GM15510 (cell line): ENCODE data around the gene MAD2L1.

Source experiments
- POLR2A ChIP-seq: IDR thresholded peaks from 3 replicates; pipeline ENCODE4 v1.6.1; 2011; ENCODE audit warnings: borderline replicate concordance; ENCODE audit not compliant: insufficient read length; ENCODE audit errors: extremely low read depth

The MAD2L1 gene

DNA sequence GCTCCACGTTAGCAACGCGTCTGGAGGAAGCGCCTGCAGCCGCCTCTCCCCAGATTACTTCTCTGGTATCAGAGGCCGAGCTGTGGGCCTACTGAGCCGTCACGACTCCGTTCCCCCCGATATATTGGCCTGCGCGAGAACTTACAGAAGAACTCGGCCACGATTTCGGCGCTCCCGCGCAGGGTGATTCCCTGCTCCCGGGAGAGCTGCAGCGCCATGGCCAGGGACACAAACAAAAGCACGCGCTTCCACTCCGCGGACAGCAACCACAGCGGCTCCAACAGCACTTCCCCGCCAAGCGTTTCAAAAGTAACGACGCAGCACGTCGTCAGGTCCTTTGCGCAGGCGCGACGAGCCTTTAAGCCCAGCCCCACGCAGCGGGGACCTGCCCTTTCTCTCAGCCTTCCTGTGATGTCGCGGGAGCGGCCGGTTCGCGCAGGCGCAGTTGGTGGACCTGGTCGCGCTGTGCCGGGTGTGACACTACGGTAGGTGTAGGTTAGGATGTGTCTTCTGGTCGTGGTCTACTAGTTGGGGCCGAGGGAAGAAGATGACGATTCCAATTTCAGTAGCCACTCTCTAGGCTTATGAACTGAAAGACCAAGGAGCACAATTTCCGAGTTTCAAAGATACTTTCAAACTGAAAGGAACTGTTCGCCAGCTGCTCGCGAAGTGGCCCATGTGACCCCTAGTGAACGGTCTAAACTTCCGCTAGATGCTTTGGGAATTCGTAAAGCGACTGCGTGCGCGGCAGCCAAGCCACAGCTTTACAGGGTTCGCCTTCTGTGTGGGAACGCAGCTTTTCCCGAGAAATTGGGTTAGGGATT, at the start of gene MAD2L1:
Gene MAD2L1 (minus strand): TSS at position 332 of the 824 bp plus-strand sequence. CDS start 114 bp downstream, at position 218.
- TF ChIP-seq POLR2A: peak; percentile 85

DNA sequence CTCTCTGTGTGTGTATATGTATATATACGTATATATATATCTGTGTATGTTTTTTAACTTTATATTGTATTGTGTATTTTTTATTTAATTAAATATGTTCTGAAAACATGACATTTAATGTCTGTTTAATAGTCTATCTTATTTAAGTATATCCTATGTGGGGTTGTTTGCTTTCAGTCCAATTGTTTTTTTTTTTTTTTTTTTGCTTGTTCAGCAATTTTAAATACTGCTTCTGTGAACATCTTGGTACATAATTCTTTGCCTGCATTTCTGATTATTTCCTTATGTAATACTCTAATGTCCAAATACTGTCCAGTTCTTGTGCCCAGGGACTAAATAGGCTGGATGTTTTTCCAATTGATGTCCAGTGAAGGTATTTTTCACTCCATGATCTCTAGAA, 45.1 kb upstream of the MAD2L1 start:
- no peak for TF ChIP-seq POLR2A

GRCh38 chr4:120109406-120109805, 42.8 kb upstream of the MAD2L1 start:
- TF ChIP-seq POLR2A: no peak

DNA sequence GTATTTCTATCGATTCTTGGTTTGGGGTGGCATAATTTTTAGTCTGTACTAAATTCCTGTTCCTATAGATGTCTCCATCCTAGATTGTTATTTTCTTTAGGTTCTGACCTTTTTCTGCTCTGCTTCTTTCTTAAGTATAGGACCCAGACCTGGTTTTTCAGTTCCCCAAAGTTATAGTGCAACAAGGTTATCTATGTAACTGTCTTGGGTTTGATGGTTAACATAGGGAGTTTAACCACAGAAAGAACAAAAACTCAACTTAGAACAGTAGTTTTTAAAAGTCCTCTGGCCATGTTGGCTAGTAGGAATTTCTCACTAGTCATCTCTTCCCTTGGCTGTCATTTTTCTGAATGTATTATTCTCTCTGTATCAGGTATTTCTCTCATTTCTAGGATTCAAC, 38.8 kb upstream of the MAD2L1 start:
- no peak for TF ChIP-seq POLR2A

DNA sequence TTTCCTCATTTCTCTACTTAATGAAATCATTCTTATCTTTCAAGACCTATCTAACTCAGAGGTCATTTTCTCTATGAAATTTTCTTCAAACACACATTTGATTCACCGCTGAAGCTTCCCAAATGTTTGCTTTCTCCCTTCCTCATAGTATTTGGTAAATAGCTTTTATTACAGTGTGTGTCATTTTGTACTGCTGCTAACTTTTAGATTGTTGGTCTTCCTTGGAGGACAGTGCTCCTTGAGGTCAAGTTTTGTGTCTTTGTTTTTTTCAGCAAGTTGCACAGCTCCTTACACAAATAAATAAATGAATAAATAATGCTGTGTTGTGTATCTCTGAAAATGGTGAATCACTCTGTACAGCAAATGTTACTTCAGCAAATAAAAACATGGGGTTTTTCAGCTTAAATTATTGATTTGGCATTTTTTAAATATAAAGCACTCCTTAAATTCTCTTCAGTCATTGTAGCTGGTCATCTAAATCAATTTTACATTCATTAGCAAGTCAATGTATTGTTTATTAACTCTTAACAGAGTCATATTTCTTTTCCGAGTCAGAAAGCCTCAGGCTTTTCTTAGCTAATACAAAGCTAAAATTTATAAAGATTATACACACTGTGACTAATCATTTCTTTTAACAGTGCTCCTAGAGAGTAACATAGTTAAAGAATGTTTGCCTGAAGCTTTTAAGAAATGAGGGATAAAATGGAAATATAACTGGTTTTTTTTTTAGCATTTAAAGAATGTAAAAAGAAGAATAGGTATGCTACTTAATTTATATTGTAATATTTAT, 30.1 kb upstream of the MAD2L1 start:
- TF ChIP-seq POLR2A: no peak

GRCh38 chr4:120088507-120088906, 21.9 kb upstream of the MAD2L1 start:
- no peak for TF ChIP-seq POLR2A

DNA sequence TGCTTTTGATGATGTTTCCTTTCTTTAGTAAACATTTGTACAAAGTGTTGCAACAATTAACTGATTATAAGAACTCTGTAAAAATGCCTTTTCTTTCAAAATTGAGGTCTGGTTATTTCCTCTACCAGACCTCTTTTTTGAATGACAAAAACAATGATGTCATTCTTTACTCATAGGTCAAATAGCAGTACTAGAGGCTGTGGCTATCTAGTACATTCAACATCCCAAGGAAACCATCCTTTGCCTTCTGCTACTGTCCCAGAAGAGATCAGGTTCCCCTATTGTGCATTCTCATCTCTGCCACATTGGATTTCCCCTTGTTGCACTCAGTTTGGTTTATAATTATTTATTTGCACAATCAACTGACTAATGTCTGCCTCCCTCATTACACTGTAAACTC, 19.1 kb upstream of the MAD2L1 start:
- no peak for TF ChIP-seq POLR2A

DNA sequence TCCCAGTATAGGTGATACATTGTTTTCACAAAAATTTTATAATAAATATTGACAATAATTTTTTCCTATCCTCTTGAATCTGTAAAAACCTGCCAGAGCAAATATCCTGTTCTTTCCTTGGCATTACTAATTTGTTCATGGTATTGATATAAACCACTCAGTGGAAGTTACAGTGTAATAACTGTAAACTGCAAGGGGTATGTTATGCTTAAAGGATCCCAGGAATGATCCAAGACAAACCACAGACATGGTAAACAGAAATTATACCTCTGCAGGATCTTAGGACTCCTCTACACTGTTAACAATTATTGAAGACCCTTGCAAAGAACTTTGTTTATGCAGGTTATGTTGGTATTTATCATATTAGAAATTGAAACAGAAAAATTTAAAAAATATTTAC, 17.7 kb upstream of the MAD2L1 start:
- no peak for TF ChIP-seq POLR2A

- no peak for TF ChIP-seq POLR2A
These were observed 16.5 kb upstream of the MAD2L1 start for GRCh38 chr4:120083152-120083551.

DNA sequence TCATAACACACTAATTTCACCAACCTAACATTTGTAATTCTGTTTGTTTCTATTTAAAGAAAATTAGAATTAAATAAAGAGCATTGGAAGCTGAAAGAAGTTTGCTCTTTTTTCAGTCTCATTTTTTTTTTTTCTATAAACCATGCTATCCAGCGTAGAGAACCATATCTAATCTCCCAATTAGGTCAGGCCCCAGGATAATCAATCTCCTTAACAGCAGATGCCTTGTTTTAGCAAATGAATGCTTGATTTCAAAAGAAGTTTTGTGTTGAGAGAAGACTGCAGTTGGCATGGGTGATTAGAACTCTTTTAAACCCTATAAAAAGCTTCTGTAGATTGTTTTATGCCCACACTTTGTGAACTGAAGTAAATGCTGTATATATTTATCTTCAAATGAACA, 15.6 kb upstream of the MAD2L1 start:
- TF ChIP-seq POLR2A: no peak

- no peak for TF ChIP-seq POLR2A
These were observed 15.1 kb upstream of the MAD2L1 start for GRCh38 chr4:120081726-120082125.

- TF ChIP-seq POLR2A: no peak
These were observed 13.9 kb upstream of the MAD2L1 start for GRCh38 chr4:120080533-120080932.

GRCh38 chr4:120079839-120080520, 13.3 kb upstream of the MAD2L1 start:
- no peak for TF ChIP-seq POLR2A

- TF ChIP-seq POLR2A: no peak
These were observed 11.6 kb upstream of the MAD2L1 start for GRCh38 chr4:120078216-120078615.

GRCh38 chr4:120071192-120071795, 4.6 kb upstream of the MAD2L1 start:
- no peak for TF ChIP-seq POLR2A

GRCh38 chr4:120070196-120070595, 3.5 kb upstream of the MAD2L1 start:
- TF ChIP-seq POLR2A: no peak

DNA sequence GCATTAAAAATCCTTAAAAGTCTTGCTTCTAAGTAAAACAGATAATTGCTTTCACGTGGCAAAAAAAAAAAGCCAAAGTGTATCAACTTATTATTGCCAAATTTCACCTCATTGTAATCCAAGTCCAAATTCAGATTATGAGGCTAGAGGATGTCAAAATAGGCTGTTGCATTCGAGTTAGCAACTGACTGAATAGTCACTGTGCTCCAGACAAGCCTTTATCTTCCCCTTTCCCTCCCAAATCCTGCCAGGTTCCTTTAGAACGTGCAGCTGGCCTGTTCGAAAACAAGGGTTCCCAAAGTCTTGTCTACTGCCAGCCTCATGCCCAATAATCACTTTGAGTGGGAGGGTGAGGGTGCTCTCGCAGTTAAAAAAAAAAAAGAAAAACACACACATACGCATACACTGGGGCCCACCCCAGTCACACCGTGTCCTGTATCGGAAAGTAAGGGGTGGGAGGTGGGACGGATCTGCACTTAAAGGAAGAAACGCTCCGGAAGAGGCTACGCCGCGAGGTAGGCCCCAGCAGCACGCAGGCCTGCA, 603 bp downstream of the MAD2L1 start:
- TF ChIP-seq POLR2A: no peak
